NCI-H510A treated with DMSO at 0.1 percent for 48 hours (cell line): ENCODE results near the gene KRTAP10-11.
"Not testable (repeated sequence)": the region's sequence is repeated elsewhere in the genome, so short reads cannot be mapped to it uniquely, and the experiment has no call there.

ENCODE experiments used
- DNase-seq: peaks from one replicate; lab custom pipeline; 2025; lab: John Stamatoyannopoulos, UW

KRTAP10-11 gene

GRCh38 chr21:44614961-44615391, 31.2 kb upstream of the KRTAP10-11 start:
- DNase-seq = no peak

GRCh38 chr21:44615466-44615865, 30.7 kb upstream of the KRTAP10-11 start:
- no peak for DNase-seq

DNA sequence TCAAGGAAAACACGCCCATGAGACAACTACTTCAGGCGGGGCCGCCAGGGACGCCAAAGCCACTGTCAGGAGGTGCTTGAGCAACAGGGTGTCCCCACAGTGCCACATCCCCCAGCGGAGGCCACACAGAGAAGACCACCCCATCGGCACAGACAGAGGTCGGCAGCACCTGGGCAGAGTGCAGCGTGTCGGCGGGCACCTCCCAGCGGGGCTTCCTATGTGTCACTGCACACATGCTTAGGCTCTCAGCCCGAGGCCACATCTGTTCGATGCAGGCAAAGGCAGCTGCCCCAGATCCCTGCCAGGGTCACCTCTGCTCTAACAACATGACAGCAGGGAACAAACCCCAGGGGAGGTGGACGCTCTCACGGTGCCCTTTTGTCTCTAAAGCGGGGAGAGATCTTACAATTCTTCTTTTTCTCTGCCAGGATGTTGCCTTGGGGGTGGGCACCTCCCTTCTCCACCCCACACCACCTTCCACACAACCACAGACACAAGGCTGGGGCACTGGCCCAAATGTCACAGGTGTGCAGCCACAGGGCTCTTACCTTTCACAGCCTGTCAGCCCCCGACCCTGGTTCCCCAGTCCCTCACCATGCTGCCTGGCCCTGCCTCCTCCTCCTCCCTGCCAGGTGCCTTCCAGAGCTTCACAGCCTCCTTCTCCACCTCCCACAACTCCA, 30.2 kb upstream of the KRTAP10-11 start:
- no peak for DNase-seq

DNA sequence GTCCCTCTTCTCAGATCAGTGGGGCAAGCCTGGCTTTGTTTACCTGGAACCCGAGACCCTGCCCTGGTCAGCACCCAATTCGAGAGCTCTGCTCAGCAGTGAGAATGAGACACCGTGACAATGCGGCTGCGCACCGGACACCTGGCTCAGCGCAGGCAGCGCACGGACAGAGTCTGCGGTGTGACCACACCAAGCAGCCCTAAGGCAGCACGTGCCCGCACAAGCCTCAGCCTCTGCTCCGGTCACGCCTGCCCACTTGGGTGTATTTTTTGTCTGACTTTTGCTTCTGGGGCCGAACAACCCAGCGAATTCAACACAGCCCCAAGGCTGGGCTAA, 29.7 kb upstream of the KRTAP10-11 start:
- no peak for DNase-seq

DNA sequence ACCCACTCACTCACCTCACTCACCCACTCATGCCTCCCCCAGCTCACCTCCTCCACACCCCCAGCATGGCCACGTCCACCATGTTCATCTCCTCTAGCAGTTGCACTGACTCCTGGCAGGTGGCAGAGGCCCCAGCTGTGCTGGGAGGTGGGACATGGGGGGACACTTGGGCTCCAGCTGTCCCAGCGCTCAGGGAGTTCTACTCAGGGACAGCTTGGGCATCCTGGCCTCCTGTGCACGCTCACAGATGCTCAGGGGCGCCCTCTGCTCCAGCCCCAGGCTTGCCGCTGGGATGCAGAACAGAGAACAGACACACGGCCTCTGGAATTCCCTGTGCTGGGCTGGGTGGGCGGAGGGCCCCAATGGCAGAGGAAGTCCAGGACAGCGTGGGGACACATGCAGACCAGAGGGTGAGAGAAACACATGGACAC, 29.1 kb upstream of the KRTAP10-11 start:
- no peak for DNase-seq

GRCh38 chr21:44618504-44618903, 27.7 kb upstream of the KRTAP10-11 start:
- DNase-seq = no peak

- no peak for DNase-seq
Observed at GRCh38 chr21:44618909-44619308, 27.3 kb upstream of the KRTAP10-11 start.

GRCh38 chr21:44619886-44620285, 26.3 kb upstream of the KRTAP10-11 start:
- no peak for DNase-seq

DNA sequence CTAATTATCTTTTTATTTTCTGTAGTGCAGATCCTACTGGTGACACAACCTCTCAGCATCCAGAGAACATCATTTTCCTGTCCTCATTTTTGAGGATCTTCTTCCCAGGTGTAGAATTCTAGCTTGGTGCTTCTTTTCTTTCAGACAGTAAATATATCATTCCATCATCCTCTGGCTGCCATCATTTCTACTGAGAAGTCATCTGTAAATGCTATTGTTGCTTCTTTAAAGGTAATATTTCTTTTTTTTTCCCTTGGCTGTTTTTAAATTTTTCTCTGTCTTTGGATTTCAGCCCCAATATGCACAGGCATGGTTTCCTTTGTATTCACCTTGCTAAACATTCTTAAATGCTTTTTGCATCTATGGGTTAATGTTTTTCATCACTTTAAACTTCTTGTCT, 22.6 kb upstream of the KRTAP10-11 start:
- DNase-seq = no peak

- no peak for DNase-seq
Observed at GRCh38 chr21:44625756-44626155, 20.5 kb upstream of the KRTAP10-11 start.

GRCh38 chr21:44626262-44626661, 20.0 kb upstream of the KRTAP10-11 start:
- no peak for DNase-seq

DNA sequence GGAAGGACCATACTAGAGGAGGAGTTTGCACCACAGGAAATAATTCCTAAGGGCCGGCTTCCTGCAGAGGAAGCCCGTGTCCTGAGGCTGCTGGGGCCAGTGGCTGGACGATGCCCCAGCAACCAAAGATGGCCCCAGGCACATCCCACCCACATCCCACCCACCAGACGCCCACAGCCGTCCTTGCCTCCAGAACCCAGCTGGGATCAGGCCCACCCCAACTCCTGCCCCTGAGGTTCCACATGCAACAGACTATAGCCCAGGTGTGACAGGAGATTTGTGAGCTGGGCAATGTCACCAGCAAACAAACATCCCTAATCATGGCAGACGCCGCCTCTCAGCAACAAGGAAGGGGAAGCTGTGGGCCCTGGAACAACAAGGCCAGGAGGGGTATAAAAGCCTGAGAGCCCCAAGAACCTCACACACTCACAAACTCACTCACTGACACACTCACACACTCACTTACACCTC, 19.5 kb upstream of the KRTAP10-11 start, which contains the start of gene KRTAP10-9:
Gene KRTAP10-9, plus strand, starts transcription at position 421 of the 471 bp plus-strand sequence. CDS start 79 bp downstream, outside the sequence.
- no peak for DNase-seq

DNA sequence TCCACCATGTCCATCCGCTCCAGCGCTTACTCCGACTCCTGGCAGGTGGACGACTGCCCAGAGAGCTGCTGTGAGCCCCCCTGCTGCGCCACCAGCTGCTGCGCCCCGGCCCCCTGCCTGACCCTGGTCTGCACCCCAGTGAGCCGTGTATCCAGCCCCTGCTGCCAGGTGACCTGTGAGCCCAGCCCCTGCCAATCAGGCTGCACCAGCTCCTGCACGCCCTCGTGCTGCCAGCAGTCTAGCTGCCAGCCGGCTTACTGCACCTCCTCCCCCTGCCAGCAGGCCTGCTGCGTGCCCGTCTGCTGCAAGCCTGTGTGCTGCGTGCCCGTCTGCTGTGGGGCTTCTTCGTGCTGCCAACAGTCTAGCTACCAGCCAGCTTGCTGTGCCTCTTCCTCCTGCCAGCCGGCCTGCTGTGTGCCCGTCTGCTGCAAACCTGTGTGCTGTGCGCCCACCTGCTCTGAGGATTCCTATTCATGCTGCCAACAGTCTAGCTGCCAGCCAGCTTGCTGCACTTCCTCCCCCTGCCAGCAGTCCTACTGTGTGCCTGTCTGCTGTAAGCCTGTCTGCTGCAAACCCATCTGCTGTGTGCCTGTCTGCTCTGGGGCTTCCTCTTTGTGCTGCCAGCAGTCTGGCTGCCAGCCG, 18.9 kb upstream of the KRTAP10-11 start:
- not testable (repeated sequence) for DNase-seq

GRCh38 chr21:44627831-44628233, 18.4 kb upstream of the KRTAP10-11 start:
- not testable (repeated sequence) for DNase-seq

GRCh38 chr21:44628707-44629391, 17.4 kb upstream of the KRTAP10-11 start:
- DNase-seq = no peak

DNA sequence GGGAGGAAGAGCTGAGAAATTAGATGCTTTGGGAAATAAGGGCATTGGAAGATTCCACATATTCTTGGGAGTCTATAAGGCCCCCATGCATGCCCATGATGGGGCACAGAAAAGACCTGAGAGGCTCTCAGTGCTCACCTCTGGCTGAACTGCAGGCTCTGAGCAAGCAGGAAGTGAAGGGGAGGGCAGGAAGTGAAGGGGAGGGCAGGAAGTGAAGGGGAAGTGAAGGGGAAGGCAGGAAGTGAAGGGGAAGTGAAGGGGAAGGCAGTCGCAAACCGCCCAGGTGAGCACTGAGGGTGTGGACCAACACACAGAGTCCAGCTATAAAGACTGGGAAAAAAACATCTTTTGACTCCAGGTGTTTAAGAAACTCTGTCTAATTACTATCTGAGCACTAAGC, 15.8 kb upstream of the KRTAP10-11 start:
- DNase-seq = no peak

DNA sequence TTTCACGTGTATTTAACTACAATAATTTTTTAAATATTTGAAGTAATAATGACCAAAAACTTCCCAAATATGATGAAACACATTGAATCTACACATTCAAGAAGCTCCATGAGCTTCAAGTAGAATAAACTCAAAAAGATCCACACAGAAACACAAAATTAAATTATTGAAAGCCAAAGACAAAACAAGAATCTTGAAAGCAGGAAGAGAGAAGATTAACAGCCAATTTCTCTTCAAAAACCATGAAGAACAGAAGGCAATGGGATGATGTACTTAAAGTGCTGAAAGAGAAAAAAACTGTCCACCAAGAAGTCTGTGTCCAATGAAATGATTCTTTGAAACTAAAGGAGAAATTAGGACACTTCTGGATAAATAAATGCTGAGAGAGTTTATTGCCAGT, 14.1 kb upstream of the KRTAP10-11 start:
- no peak for DNase-seq

- DNase-seq = no peak
Observed at GRCh38 chr21:44636209-44637017, 9.8 kb upstream of the KRTAP10-11 start.

GRCh38 chr21:44637018-44637850, 9.0 kb upstream of the KRTAP10-11 start, which contains the start of gene KRTAP10-10:
Gene KRTAP10-10 (plus strand): TSS chr21:44637356. CDS start chr21:44637418, 62 bp downstream.
- no peak for DNase-seq

DNA sequence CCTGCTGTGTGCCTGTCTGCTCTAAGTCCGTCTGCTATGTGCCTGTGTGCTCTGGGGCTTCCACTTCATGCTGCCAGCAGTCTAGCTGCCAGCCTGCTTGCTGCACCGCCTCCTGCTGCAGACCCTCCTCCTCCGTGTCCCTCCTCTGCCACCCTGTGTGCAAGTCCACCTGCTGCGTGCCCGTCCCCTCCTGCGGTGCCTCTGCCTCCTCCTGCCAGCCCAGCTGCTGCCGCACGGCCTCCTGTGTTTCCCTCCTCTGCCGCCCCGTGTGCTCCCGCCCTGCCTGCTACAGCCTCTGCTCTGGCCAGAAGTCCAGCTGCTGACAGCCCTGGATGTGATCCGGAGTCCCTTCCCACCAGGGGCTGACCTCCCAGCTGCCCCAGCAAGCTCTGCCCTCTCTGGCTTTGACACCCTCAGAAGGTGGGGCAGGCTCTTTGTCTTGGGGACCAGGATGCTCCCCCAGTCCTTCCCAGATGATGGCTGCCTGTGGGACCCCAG, 8.3 kb upstream of the KRTAP10-11 start:
- DNase-seq = not testable (repeated sequence)
